SK-N-SH (cell line): ENCODE results near the gene OXTR. TPM values are rescaled to one million over a fixed set of nuclear protein-coding genes. Genes with fewer than 3 reads are reported as not detected.

Experiments used
- CTCF ChIA-PET: fragments of 300-600, 350-600 bp; formaldehyde crosslinking; extraction: SDS; loops from one replicate; lab custom pipeline; 2021; lab: Yijun Ruan, JAX
- POLR2A ChIA-PET: fragments of 350-600 bp; sonication (Branson Sonifier 250); formaldehyde crosslinking; extraction: SDS; loops from one replicate; lab custom pipeline; 2020; ENCODE audit warnings: antibody characterized with exemption, inconsistent platforms; lab: Yijun Ruan, JAX
- DNase-seq: peaks from one replicate; pipeline ENCODE4 v3.0.0; 2012
- H2AFZ ChIP-seq: fragments of 200-600 bp; sonication (generic); 2 replicates; pipeline ENCODE4 v1.8.1; 2016; ENCODE audit warnings: antibody characterized with exemption, mild to moderate bottlenecking, low read depth
- H3F3A ChIP-seq: fragments of 200-600 bp; sonication (generic); replicated peaks from 2 replicates; pipeline ENCODE3; 2016; ENCODE audit warnings: antibody characterized with exemption, mild to moderate bottlenecking; ENCODE audit not compliant: insufficient read depth
- H3K27ac ChIP-seq, 2 experiments: fragments of 200-500 bp in 1 of 2; fragments of 200-600 bp in 1 of 2; sonication (Bioruptor generic) in 1 of 2; sonication (generic), shearing (Covaris generic) in 1 of 2; 2 replicates each; pipeline versions ENCODE4 v1.5.1 to v1.6.1; 2014 to 2016; ENCODE audit warnings: low read depth in 2 of 2, inconsistent platforms in 1 of 2, low read length in 1 of 2, mild to moderate bottlenecking in 1 of 2, mixed read lengths in 1 of 2
- H3K27me3 ChIP-seq: fragments of 200-600 bp; sonication (generic), shearing (Covaris generic); 2 replicates; pipeline ENCODE4 v1.6.1; 2016; ENCODE audit warnings: mixed run types; ENCODE audit not compliant: insufficient read depth
- H3K36me3 ChIP-seq, 2 experiments: fragments of 200-500 bp in 1 of 2; fragments of 200-600 bp in 1 of 2; sonication (Bioruptor generic) in 1 of 2; sonication (generic) in 1 of 2; replicated peaks in 1 of 2; 2 replicates each; pipeline versions ENCODE3 to v1.5.1; 2014 to 2016; ENCODE audit warnings: low read length in 1 of 2, mild to moderate bottlenecking in 1 of 2; ENCODE audit not compliant: insufficient read depth in 2 of 2, control insufficient read depth in 1 of 2
- H3K4me1 ChIP-seq, 2 experiments: fragments of 200-500 bp in 1 of 2; fragments of 200-600 bp in 1 of 2; sonication (Bioruptor generic) in 1 of 2; sonication (generic), shearing (Covaris generic) in 1 of 2; 2 replicates each; pipeline versions ENCODE4 v1.5.1 to v1.6.1; 2014 to 2016; ENCODE audit warnings: low read depth in 1 of 2, low read length in 1 of 2, mixed run types in 1 of 2; ENCODE audit not compliant: insufficient read depth in 2 of 2, control insufficient read depth in 1 of 2
- H3K4me2 ChIP-seq: fragments of 200-600 bp; sonication (generic), shearing (Covaris generic); 2 replicates; pipeline ENCODE4 v1.6.1; 2017; ENCODE audit warnings: mixed run types
- H3K4me3 ChIP-seq, 2 experiments: fragments of 200-500 bp in 1 of 2; fragments of 200-600 bp in 1 of 2; sonication (Bioruptor generic) in 1 of 2; sonication (generic), shearing (Covaris generic) in 1 of 2; 2 replicates each; pipeline versions ENCODE4 v1.5.1 to v1.8.1; 2014 to 2016; ENCODE audit warnings: low read depth in 2 of 2, inconsistent platforms in 1 of 2, low read length in 1 of 2, mild to moderate bottlenecking in 1 of 2, mixed read lengths in 1 of 2, moderate library complexity in 1 of 2
- H3K79me2 ChIP-seq: fragments of 200-600 bp; sonication (generic); 2 replicates; pipeline ENCODE4 v1.8.1; 2017; ENCODE audit warnings: mild to moderate bottlenecking; ENCODE audit not compliant: insufficient read depth
- H3K9ac ChIP-seq: fragments of 200-600 bp; sonication (generic); 2 replicates; pipeline ENCODE4 v1.6.1; 2017; ENCODE audit warnings: mixed run types
- H3K9me2 ChIP-seq: fragments of 200-600 bp; sonication (generic); 2 replicates; pipeline ENCODE4 v1.6.1; 2017; ENCODE audit warnings: mixed run types
- H3K9me3 ChIP-seq: fragments of 200-600 bp; sonication (generic); 2 replicates; pipeline ENCODE4 v1.6.1; 2017; ENCODE audit warnings: mixed run types, mild to moderate bottlenecking, moderate library complexity
- H4K20me1 ChIP-seq: fragments of 200-600 bp; sonication (generic); 2 replicates; pipeline ENCODE4 v1.6.1; 2017; ENCODE audit warnings: mild to moderate bottlenecking, mixed run types; ENCODE audit not compliant: insufficient read depth
- ELF1 ChIP-seq: IDR thresholded peaks from 2 replicates; pipeline ENCODE4 v1.4.0; 2012
- EP300 ChIP-seq, 2 experiments: IDR thresholded peaks; 2 replicates each; pipeline versions ENCODE4 v1.4.0 to v1.6.1; 2012; ENCODE audit warnings: borderline replicate concordance in 1 of 2, low read depth in 1 of 2, low read length in 1 of 2
- FOSL2 ChIP-seq: IDR thresholded peaks from 2 replicates; pipeline ENCODE4 v1.4.0; 2012; ENCODE audit warnings: low read depth, mild to moderate bottlenecking, moderate library complexity, borderline replicate concordance
- FOXM1 ChIP-seq: IDR thresholded peaks from 2 replicates; pipeline ENCODE4 v1.4.0; 2012; ENCODE audit warnings: low read depth, mild to moderate bottlenecking
- GATA2 ChIP-seq: sonication (generic); formaldehyde crosslinking; IDR thresholded peaks from 2 replicates; pipeline ENCODE4 v1.5.0; 2020; ENCODE audit warnings: mild to moderate bottlenecking, missing genetic modification reagents
- MAX ChIP-seq: IDR thresholded peaks from 2 replicates; pipeline ENCODE4 v1.4.0; 2012; ENCODE audit warnings: low read depth
- MEF2A ChIP-seq: IDR thresholded peaks from 2 replicates; pipeline ENCODE4 v1.4.0; 2012; ENCODE audit warnings: low read depth, borderline replicate concordance
- NFIC ChIP-seq: IDR thresholded peaks from 2 replicates; pipeline ENCODE4 v1.4.0; 2012; ENCODE audit warnings: borderline replicate concordance
- NRF1 ChIP-seq: IDR thresholded peaks from 2 replicates; pipeline ENCODE4 v1.6.1; 2012; ENCODE audit warnings: low read depth, mild to moderate bottlenecking, low read length
- POLR2AphosphoS5 ChIP-seq: IDR thresholded peaks from 2 replicates; pipeline ENCODE4 v1.6.1; 2012; ENCODE audit warnings: low read depth, low read length
- REST ChIP-seq: IDR thresholded peaks from 2 replicates; pipeline ENCODE4 v1.6.1; 2012; ENCODE audit warnings: mild to moderate bottlenecking, low read depth, low read length, moderate library complexity
- RFX5 ChIP-seq: IDR thresholded peaks from 2 replicates; pipeline ENCODE4 v1.6.1; 2012; ENCODE audit warnings: mild to moderate bottlenecking, improper control_type of control experiment, low read length
- RXRA ChIP-seq: IDR thresholded peaks from 2 replicates; pipeline ENCODE4 v1.4.0; 2012; ENCODE audit warnings: low read depth, mild to moderate bottlenecking, borderline replicate concordance
- SIN3A ChIP-seq: IDR thresholded peaks from 2 replicates; pipeline ENCODE4 v1.6.1; 2012; ENCODE audit warnings: low read depth, mild to moderate bottlenecking, low read length, moderate library complexity, borderline replicate concordance
- TAF1 ChIP-seq: IDR thresholded peaks from 2 replicates; pipeline ENCODE4 v1.6.1; 2012; ENCODE audit warnings: low read depth, mild to moderate bottlenecking, low read length, moderate library complexity, borderline replicate concordance
- TCF12 ChIP-seq: IDR thresholded peaks from 2 replicates; pipeline ENCODE4 v1.4.0; 2012
- TEAD4 ChIP-seq: IDR thresholded peaks from 2 replicates; pipeline ENCODE4 v1.4.0; 2012; ENCODE audit warnings: mild to moderate bottlenecking, borderline replicate concordance; ENCODE audit not compliant: insufficient read depth
- USF1 ChIP-seq: IDR thresholded peaks from 2 replicates; pipeline ENCODE4 v1.4.0; 2012; ENCODE audit warnings: low read depth, borderline replicate concordance
- ZBTB33 ChIP-seq: IDR thresholded peaks from 2 replicates; pipeline ENCODE4 v1.4.0; 2012; ENCODE audit warnings: low read depth, borderline replicate concordance
- WGBS: methylation state at CpG from one replicate; pipeline ENCODE4 v1.1.6; 2017; ENCODE audit warnings: low lambda C conversion rate; 5-methylcytosine and 5-hydroxymethylcytosine counted together
- polyA plus RNA-seq, 3 experiments: library from polyadenylated mRNA; depleted of rRNA; stranded (reverse); fragments of >200 nt; gene quantifications; 2 replicates each; pipeline ENCODE4 v1.2.3, GENCODE V29; 2012

The OXTR gene
- polyA plus RNA-seq, 1 of the 3 experiments (the other 2 are of a cell fraction), result 1.8 TPM

GRCh38 chr3:8732413-8732812 lies 37.0 kb downstream of the OXTR start:
- no peaks in the 10 kb centered on the region for H3F3A ChIP-seq

GRCh38 chr3:8730656-8731055 lies 38.8 kb downstream of the OXTR start:
- Histone ChIP-seq H3F3A (no peaks in the 10 kb centered on the region), H3K79me2 (no peaks in the 10 kb centered on the region), H3K27me3 (no peaks in the 10 kb centered on the region), H3K27ac (no peak overlapping the region), H3K4me3 (no peak overlapping the region), H3K36me3 (no peaks in the 10 kb centered on the region), H2AFZ (no peak overlapping the region; the same call in 1 of the 2 replicates), H3K9ac (no peak overlapping the region), H3K4me1 (no peaks in the 10 kb centered on the region; a peak in 1 of 4 replicates), H3K9me3 (no peaks in the 10 kb centered on the region), H4K20me1 (no peaks in the 10 kb centered on the region), H3K9me2 (no peaks in the 10 kb centered on the region), H3K4me2 (no peak overlapping the region)
- 92% methylated on average over 3 of the region's 3 CpGs for WGBS
- CTCF ChIA-PET, result interaction anchor here (2.1 kb wide), 1 partner anchor 39 kb away, joined by 6 read pairs; the partner anchor contains the start of gene OXTR
- POLR2A ChIA-PET, result no interaction called here
- no peak for DNase-seq
- TF ChIP-seq MEF2A (no peak), ZBTB33 (no peak), TEAD4 (no peak), RXRA (no peak), USF1 (no peak), EP300 (IDR thresholded peaks at IDR 0.05; ENCODE audit: borderline replicate concordance in 1 of 2, low read depth in 1 of 2, low read length in 1 of 2) (no peak), RFX5 (no peak), POLR2AphosphoS5 (no peak), SIN3A (no peak), NFIC (no peak)

More at GRCh38 chr3:8732413-8732812, 37.0 kb downstream of the OXTR start:
- H3K79me2 ChIP-seq, result no peaks in the 10 kb centered on the region
- no peaks in the 10 kb centered on the region for H3K9me3 ChIP-seq
- TF ChIP-seq TAF1 (no peak), RXRA (no peak), SIN3A (no peak), POLR2AphosphoS5 (no peak), REST (no peak), TCF12 (no peak), TEAD4 (no peak), EP300 (IDR thresholded peaks at IDR 0.05; ENCODE audit: borderline replicate concordance in 1 of 2, low read depth in 1 of 2, low read length in 1 of 2) (no peak), GATA2 (no peak), ELF1 (no peak), FOXM1 (no peak), FOSL2 (no peak), NRF1 (no peak), MAX (no peak), RFX5 (no peak)
- ChIA-PET POLR2A (no interaction called here), CTCF (interaction anchor here (1.1 to 1.7 kb wide), 3 partner anchors 12 to 59 kb away, joined by 3 to 12 read pairs (median 4); partner anchors contain the start of gene OXTR)
- no peak overlapping the region for H3K4me3 ChIP-seq
- H3K9ac ChIP-seq, result no peak overlapping the region
- H3K9me2 ChIP-seq, result no peaks in the 10 kb centered on the region
- H3K4me2 ChIP-seq, result no peak overlapping the region
- WGBS, result 67% methylated on average over 4 of the region's 4 CpGs
- no peaks in the 10 kb centered on the region for H4K20me1 ChIP-seq
- no peak for DNase-seq
- H3K27me3 ChIP-seq, result no peaks in the 10 kb centered on the region
- H3K4me1 ChIP-seq, result no peaks in the 10 kb centered on the region; a peak in 1 of 4 replicates
- H3K27ac ChIP-seq, result no peak overlapping the region
- H3K36me3 ChIP-seq, result no peaks in the 10 kb centered on the region
- H2AFZ ChIP-seq, result no peak overlapping the region
